HS-27A (cell line): ENCODE data around the gene KRTAP9-2.
"Not testable (repeated sequence)": the region's sequence is repeated elsewhere in the genome, so short reads cannot be mapped to it uniquely, and the experiment has no call there.

Source experiments
- DNase-seq: peaks from one replicate; pipeline ENCODE4 v3.0.0-alpha.2; 2012; ENCODE audit warnings: low read depth, missing footprints

The KRTAP9-2 gene

GRCh38 chr17:41237116-41237515 is 10.7 kb downstream of the KRTAP9-2 start:
- not testable (repeated sequence) for DNase-seq

GRCh38 chr17:41237949-41238437 is 11.5 kb downstream of the KRTAP9-2 start, which contains the start of gene KRTAP9-8:
KRTAP9-8 (plus strand) TSS chr17:41237999; CDS start chr17:41238052, 53 bp downstream.
- not testable (repeated sequence) for DNase-seq

GRCh38 chr17:41246995-41247787 is 20.7 kb downstream of the KRTAP9-2 start:
- DNase-seq, result not testable (repeated sequence)

GRCh38 chr17:41249637-41250240 is 23.3 kb downstream of the KRTAP9-2 start, which contains the start of gene KRTAP9-4:
KRTAP9-4 (plus strand) TSS chr17:41249687; CDS start chr17:41249721, 34 bp downstream.
- not testable (repeated sequence) for DNase-seq

GRCh38 chr17:41251261-41251660 is 24.8 kb downstream of the KRTAP9-2 start:
- DNase-seq, result no peak

- DNase-seq, result no peak
Observed at GRCh38 chr17:41254861-41255260, 28.4 kb downstream of the KRTAP9-2 start.

GRCh38 chr17:41255381-41256290 is 29.2 kb downstream of the KRTAP9-2 start, which contains the start of gene KRTAP9-9:
KRTAP9-9 (plus strand) TSS chr17:41255384.
- DNase-seq, result not testable (repeated sequence)

GRCh38 chr17:41256291-41256685 is 29.8 kb downstream of the KRTAP9-2 start:
- DNase-seq, result no peak

- DNase-seq, result no peak
Observed at GRCh38 chr17:41258406-41258805, 32.0 kb downstream of the KRTAP9-2 start.

- no peak for DNase-seq
Observed at GRCh38 chr17:41263212-41263611, 36.8 kb downstream of the KRTAP9-2 start.

GRCh38 chr17:41264599-41264998 is 38.2 kb downstream of the KRTAP9-2 start:
- no peak for DNase-seq

- no peak for DNase-seq
Observed at GRCh38 chr17:41265078-41265477, 38.6 kb downstream of the KRTAP9-2 start, which contains the start of gene KRTAP9-6. KRTAP9-6 (plus strand) TSS chr17:41265378; CDS start chr17:41265378, 0 bp downstream.

GRCh38 chr17:41267711-41268110 is 41.3 kb downstream of the KRTAP9-2 start:
- no peak for DNase-seq

- not testable (repeated sequence) for DNase-seq
Observed at GRCh38 chr17:41271323-41271722, 44.9 kb downstream of the KRTAP9-2 start.

- DNase-seq, result no peak
Observed at GRCh38 chr17:41271858-41272257, 45.4 kb downstream of the KRTAP9-2 start.

GRCh38 chr17:41275648-41276190 is 49.3 kb downstream of the KRTAP9-2 start, which contains the start of gene KRTAP9-7:
KRTAP9-7 (plus strand) TSS chr17:41275698; CDS start chr17:41275698, 0 bp downstream.
- DNase-seq, result not testable (repeated sequence)
